Measurements from ENCODE around the gene COL2A1.

The COL2A1 gene

GRCh38 chr12:48017921-48018617 is 13.8 kb upstream of the COL2A1 start:
- peaks cover 27% of the 10 kb centered on the region for H3K27me3 ChIP-seq
- no peak overlapping the region for H3K4me3 ChIP-seq (ENCODE audit: low read depth, low read length)
- no peaks in the 10 kb centered on the region for H3K36me3 ChIP-seq
- H3K9me3 ChIP-seq, result no peaks in the 10 kb centered on the region
- DNase-seq, result no peak
- no peak for TF ChIP-seq CTCF (IDR thresholded peaks at IDR 0.05; ENCODE audit: low read depth, low read length)
- no peaks in the 10 kb centered on the region for H3K4me1 ChIP-seq

DNA sequence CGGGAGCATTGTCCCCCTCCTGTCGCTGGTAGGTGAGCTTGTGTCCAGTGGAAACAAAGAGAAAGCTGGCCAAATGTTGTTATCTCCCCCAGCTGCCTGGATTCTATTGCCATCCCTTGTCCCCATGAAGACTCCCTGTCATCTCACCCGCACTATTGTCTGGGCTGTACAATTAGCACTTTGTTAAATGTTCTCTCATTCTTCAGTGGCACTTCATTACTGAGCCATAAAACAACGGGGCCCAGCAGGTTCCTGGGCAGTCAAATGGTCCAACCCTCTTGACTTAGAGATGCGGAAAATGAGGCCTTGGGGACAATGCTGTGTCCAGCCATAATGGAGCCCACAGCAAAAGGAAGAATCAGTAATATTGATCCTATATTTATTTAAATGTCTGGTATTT is 13.2 kb upstream of the COL2A1 start:
- H3K4me1 ChIP-seq, result no peaks in the 10 kb centered on the region
- H3K4me3 ChIP-seq (ENCODE audit: low read depth, low read length), result no peak overlapping the region
- no peaks in the 10 kb centered on the region for H3K9me3 ChIP-seq
- no peak for DNase-seq
- no peaks in the 10 kb centered on the region for H3K36me3 ChIP-seq
- peaks cover 27% of the 10 kb centered on the region for H3K27me3 ChIP-seq
- no peak for TF ChIP-seq CTCF (IDR thresholded peaks at IDR 0.05; ENCODE audit: low read depth, low read length)

GRCh38 chr12:48016373-48017020 is 12.2 kb upstream of the COL2A1 start:
- DNase-seq, result no peak
- no peaks in the 10 kb centered on the region for H3K4me1 ChIP-seq
- H3K27me3 ChIP-seq, result peaks cover 27% of the 10 kb centered on the region
- H3K36me3 ChIP-seq, result no peaks in the 10 kb centered on the region
- H3K4me3 ChIP-seq (ENCODE audit: low read depth, low read length), result no peak overlapping the region
- no peaks in the 10 kb centered on the region for H3K9me3 ChIP-seq
- TF ChIP-seq CTCF (IDR thresholded peaks at IDR 0.05; ENCODE audit: low read depth, low read length), result no peak

DNA sequence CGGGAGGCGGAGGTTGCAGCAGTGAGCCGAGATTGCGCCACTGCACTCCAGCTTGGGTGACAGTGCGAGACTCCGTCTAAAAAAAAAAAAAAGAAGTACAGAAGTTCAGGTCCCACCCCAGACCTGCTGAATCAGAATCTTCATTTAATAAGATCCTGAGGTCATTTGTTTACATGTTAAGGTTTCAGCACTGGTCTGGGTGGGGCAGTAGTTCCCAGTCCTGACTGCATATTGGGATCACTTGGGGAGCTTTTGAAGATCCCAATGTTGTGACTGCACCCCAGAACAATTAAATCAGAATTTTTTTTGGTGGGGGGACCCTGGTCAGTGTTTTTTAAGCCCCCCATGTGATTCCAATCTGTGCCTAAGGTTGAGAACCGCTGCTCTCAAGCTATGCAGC is 11.7 kb upstream of the COL2A1 start:
- no peak for TF ChIP-seq CTCF (IDR thresholded peaks at IDR 0.05; ENCODE audit: low read depth, low read length)
- H3K4me1 ChIP-seq, result no peaks in the 10 kb centered on the region
- H3K4me3 ChIP-seq (ENCODE audit: low read depth, low read length), result no peak overlapping the region
- peaks cover 27% of the 10 kb centered on the region for H3K27me3 ChIP-seq
- no peak for DNase-seq
- H3K36me3 ChIP-seq, result no peaks in the 10 kb centered on the region
- H3K9me3 ChIP-seq, result no peaks in the 10 kb centered on the region

GRCh38 chr12:48015129-48015528 is 10.9 kb upstream of the COL2A1 start:
- Histone ChIP-seq H3K36me3 (no peaks in the 10 kb centered on the region), H3K4me3 (ENCODE audit: low read depth, low read length) (no peak overlapping the region), H3K4me1 (no peaks in the 10 kb centered on the region), H3K9me3 (no peaks in the 10 kb centered on the region), H3K27me3 (peaks cover 27% of the 10 kb centered on the region)
- TF ChIP-seq CTCF (IDR thresholded peaks at IDR 0.05; ENCODE audit: low read depth, low read length), result no peak
- DNase-seq, result no peak

DNA sequence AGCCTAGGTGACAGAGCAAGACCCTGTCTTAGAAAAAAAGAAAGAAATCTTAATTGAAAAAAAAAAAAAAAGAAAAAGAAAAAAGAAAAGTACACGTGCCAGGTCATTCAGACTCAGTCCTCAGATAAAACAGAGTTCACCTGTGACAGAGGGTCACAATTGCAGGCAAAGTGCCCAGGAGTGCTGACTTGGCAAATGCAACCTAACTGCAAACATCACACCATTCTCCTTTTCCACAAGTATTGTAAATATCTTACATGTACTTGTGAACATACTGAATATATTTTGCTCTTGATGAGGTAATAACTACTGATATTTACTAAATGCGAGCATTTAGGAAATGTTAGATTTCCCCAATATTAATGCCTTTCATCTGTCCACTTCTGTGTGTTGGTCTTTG is 9.0 kb upstream of the COL2A1 start:
- Histone ChIP-seq H3K4me1 (no peaks in the 10 kb centered on the region; the same call in 1 of the 2 replicates), H3K9me3 (no peaks in the 10 kb centered on the region), H3K4me3 (ENCODE audit: low read depth, low read length) (no peak overlapping the region), H3K36me3 (no peaks in the 10 kb centered on the region), H3K27me3 (peaks cover 16% of the 10 kb centered on the region)
- no peak for TF ChIP-seq CTCF (IDR thresholded peaks at IDR 0.05; ENCODE audit: low read depth, low read length)
- no peak for DNase-seq
